ENCODE results near the gene NRIP1.

GRCh38 chr21:15014221-15014620 is 50.6 kb downstream of the NRIP1 start:
- TF ChIP-seq TAF1 (IDR thresholded peaks at IDR 0.05; ENCODE audit: borderline replicate concordance, low read depth, low read length): no peak
- TF ChIP-seq POLR2A (IDR thresholded peaks at IDR 0.05; ENCODE audit: low read depth, low read length): no peak
- no peak for TF ChIP-seq POLR2AphosphoS5 (IDR thresholded peaks at IDR 0.05; ENCODE audit: low read depth, low read length)

Measured in GM12892 (cell line).